GM21529 (cell line): ENCODE data around the gene ASB5.

Experiments used
- ATAC-seq: cut with Tn5 transposase; IDR thresholded peaks from one replicate; pipeline ENCODE4 v1.9.1; 2021; ENCODE audit not compliant: unreplicated experiment

ASB5 gene

GRCh38 chr4:176185051-176185450 lies 84.0 kb downstream of the ASB5 start:
- no peak for ATAC-seq
